Stimulated activated CD4-positive, alpha-beta T cell treated with anti-CD3 and anti-CD28 coated beads, TNF-alpha, amount 100 ng/mL, for 24 hours (primary cell): ENCODE data around the gene FAM222A.

ENCODE experiments used
- DNase-seq, 3 experiments: peaks; one replicate each; pipeline ENCODE4 v3.0.0-alpha.2; 2020; ENCODE audit warnings: low read depth in 3 of 3

The FAM222A gene

DNA sequence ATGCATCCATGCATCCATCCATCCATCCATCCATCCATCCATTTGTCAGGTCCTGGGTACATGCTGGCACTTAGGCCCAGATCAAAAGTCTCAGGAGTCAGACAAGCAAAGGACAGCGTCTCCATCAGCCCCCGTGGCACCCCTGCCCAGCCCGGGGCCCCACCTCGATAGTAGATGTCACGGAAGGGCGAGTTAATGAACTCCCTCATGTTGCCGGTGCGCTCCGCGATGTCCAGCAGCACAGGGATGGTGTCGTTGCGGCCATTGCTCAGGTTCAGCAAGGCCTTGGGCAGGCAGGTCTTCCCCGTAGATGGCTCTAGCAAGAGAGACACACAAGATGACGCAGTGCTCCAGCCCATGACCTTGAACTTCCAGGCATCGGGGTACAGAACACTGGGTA, 89.2 kb downstream of the FAM222A start:
- no peak for DNase-seq

DNA sequence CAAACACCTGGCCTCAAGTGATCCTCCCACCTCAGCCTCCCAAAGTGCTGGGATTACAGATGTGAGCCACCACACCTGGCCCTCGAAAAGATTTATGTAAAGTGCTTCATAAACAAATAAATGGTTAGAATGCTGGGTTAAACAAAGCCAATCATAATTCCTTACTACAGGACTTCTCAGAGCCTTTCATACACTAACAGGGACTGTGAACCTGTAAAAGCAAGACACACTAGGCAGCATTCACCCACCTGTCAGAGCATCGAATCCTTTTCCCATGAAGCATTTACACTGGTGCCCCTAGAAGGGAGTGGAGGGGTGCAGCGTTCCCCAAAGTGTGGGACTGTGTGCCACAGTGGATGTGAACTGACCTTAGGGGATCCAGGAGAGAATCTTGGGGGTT, 90.1 kb downstream of the FAM222A start:
- DNase-seq: no peak

DNA sequence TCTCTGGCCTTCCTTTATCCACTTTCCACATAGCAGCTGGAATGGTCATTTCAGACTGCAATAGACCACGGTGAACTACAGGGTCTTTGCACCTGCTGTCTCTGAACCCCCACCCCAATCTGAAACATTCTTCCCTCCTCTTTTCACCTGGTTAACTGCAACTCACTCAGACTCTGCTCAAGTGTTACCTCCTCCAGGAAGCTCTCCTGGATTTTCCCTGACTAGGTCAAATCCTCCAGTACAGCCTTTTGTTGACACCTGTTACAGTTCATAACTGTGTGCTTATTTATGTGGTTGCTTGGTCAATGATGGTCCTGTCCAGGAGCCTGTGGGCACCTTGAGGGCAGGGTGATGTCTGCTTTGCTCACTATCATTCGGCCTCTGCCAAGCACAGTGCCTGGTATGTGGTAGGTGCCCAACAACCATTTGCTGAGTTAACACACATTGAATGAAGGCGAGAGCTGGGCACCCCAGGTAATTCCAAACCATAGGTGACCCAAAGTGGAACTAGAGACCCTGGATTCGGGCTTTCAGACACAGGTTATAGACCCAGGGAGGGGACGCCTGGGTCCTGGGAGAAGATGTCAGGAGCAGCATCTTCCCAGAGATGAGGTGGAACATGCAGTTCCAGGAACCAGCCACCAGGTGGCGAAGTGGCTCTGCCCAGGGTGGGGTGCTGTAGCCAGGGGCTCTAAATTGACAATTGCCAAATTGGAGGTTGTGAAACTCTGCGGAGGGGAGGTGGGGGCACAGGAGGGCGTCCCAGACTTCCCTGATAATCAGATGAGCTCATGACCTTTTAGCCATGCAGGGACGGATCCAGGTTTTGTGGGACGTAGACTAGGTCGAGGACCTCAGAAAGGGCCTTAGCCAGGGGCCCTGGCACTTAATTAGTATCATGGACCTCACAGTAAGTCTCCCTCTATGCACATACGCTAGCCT, 91.5 kb downstream of the FAM222A start:
- peak; percentile 36 to 66 (median 40) for DNase-seq

DNA sequence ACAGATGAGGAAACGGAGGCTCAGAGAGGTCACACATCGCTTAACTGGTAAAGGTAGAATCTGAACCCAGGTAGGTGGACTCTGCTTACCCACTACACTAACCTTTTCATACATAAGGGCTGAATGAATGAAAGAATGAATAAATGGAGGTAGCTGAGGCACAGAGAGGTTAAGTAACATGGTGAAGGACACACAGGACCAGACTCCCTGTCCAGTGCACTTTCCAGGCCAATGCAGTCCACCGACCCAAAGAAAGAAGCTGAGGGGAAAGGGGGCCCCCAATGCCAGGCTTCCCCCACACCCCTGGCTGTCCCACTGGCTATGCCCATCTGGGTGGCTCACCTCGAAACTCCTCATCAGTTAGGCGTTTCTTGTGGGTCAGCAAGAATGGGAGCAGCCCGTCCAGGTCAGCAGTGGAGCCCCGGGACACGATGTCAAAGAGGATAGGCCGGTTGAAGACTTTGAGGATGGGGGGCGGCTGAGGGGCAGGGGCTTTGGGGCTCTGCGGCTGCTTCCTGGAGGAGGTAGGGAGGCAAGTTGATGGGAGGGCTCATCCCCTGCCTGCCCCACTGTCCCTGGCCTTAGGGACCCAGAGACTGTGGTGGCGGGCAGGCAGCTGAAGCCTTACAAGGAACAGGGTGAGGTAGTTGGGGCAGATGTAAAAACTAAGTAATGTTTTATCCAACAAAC, 94.5 kb downstream of the FAM222A start:
- no peak for DNase-seq

DNA sequence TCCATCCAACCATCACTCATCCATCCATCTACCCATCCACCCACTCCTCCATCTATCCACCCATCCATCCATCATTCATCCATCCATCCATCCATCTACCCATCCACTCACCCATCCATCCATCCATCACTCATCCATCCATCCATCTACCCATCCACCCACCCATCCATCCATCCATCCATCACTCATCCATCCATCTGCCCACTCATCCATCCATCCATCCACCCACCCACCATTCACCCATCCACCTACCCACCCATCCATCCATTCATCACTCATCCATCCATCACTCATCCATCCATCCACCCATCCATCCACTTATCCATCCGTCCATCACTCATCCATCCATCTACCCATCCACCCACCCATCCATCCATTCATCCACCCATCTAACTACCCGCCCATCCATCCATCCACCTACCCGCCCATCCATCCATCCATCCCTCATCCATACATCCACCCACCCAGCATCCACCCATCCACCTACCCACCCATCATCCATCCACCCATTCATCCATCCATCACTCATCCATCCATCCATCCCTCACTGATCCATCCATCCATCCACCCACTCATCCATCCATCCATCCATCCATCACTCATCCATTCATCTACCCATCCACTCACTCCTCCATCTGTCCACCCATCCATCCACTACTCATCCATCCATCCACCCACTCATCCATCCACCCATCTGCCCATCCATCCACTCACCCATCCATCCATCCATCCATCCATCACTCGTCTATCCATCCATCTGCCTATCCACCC, 95.4 kb downstream of the FAM222A start:
- no peak for DNase-seq

DNA sequence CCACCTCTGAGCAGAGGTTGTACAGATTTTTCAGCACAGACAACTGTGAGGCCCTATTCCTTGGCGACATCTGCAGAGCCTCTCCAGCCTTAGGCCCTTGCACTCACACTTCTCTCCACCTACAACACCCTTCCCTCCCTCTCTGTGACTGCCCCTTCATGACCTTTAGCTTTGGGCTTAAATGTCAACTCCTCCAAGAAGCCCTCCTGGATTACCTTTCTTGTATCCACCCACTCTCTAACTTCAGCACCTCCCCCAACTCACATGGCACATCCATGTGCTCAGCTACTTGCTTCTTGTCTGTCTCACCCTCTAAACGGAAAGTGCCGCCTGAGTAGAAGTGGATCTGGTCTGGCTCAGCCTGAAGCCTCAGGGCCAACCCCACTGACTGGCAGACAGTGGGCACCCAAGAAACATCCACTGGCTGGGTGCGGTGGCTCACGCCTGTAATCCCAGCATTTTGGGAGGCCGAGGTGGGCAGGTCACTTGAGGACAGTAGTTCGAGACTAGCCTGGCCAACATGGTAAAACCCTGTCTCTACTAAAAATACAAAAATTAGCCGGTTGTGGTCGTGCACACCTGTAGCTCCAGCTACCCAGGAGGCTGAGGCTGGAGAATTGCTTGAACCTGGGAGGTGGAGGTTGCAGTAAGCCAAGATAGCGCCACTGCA, 97.5 kb downstream of the FAM222A start:
- DNase-seq: no peak

DNA sequence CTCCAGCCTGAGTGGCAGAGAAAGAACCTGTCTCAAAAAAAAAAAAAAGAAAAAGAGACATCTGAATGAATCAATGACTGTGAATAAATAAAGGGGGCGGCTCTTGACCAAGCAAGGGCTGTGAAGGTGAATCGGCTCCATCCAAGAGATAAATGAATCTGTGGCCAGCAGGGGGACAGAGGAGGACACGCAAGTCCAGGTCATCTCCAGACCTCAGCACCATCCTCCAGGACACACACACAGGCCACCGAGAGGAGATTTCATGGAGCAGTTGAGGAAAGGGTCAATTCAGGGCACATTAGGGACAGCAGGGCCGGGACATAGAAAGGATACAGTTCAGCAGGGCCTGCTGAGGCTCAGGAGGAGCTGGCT, 98.0 kb downstream of the FAM222A start:
- DNase-seq: no peak

DNA sequence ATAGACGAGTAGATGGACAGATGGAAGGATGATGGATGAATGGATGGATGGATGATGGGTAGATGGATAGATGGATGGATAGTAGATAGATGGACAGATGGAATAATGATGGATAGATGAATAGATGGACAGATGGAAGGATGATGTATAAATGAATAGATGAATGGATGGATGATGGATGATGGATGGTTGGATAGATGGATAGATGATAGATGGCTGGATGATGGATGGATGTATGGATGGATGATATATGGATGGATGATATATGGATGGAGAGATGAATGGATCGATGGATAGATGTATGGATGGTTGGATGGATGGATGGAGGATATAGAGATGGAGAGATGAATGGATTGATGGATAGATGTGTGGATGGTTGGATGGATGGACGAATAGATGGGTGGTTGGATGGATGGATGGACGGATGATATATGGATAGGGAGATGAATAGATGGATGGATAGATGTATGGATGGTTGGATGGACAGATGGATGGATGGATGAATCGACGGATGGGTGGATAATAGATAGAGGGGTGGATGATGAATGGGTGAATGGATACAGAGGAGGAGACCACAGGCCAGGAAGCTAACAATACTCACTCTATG, 100.3 kb downstream of the FAM222A start:
- no peak for DNase-seq

DNA sequence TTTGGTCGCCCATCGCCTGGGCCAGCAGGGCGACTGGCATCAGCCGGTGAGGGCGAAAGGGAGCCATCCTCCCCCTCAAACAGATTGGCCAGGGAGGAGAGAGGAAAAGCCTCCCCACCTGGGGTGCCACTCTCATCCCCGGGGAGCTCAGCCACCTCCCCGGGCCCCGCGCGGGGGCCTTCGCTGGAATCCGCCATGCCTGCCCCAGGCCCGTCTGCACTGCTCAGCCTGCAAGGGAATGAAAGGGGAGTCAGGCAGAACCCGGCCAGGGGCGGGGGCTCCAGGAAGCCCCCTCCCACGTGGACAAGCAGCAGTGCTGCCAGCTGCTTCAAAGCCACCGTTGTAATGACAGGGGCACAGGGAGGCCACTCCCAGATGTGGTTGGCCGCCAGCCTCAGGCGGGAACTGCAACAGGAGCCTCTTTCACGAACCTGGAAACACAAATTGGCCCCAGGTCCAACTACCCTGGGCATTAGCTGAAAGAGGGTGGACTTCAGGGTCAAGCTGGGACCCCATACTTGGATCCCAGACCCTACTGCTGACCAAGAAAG, 101.0 kb downstream of the FAM222A start:
- no peak for DNase-seq

DNA sequence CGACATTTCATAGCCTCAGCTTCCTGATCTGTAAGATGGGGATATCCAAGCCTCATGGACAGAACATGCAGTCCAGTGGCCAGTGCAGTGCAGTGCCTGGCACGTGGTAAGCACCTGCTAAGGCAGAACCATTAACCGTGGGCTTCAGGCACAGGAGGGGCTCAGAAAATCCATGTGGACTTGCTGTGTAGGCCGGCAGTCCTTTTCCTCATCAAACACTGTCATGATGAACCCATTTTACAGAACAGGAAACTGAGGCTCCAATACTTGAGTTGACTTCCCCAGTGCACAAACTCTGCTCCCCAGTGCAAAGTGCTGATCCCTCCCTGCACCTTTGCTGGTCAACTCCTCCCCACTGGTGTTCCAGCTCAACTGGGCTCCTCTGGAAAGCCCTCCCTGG, 101.6 kb downstream of the FAM222A start:
- DNase-seq: no peak

DNA sequence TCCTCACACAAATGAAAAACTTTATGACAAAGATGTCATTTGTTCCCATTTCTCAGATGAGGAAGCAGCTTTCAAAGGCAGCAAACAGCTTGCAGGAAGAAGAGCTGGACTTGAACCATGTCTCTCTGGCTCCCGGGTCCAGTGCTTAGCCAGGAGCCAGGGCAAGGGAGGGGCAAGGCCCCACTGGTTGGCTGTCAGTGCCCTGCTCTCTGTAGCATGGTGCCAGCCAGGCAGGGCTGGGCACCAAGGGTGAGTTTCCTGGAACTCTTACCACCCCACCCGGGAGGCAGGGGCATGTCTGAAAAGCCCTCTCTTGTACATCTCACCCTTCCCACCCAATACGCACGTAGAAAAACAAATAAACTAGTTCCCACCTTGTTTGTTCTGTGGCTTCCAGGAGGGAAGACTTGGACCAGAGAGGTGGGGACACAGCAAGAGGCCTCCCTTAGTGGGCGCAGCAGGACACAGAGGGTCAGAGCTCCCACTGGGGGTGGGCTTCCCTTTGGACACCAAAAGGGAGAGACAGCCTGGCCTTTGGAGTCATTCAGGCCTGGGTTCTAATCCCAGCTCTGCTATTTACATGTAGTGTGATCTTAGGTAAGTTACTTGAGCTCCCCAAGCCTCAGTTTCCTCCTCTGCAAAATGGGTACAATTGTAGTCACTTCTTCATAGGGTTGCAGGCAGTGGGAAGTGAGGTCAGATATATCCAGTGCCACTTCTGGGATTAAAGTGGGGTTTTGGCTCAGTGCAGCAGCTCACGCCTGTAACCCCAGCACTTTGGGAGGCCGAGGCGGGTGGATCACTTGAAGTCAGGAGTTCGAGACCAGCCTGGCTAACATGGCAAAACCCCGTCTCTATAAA, 102.4 kb downstream of the FAM222A start:
- DNase-seq: no peak

DNA sequence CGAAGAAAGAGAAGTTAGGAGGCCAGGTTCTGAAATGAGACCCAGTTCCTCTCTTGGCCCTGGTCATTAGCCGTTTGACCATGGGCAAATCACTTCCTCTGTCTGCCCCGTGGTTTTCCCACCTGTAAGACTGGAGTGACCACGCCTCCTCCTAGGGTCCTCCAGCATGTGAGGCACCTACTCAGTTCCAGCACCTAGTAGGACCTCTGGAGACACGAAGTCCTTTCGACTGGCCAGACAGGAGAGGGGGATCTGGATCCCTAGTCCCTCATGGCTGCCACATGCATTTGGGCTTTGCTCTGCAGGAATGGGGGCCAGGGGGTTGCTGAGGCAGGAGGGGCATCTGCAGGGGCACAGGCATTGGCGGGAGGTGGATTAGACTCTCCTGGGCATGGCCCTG, 103.2 kb downstream of the FAM222A start:
- DNase-seq: no peak

DNA sequence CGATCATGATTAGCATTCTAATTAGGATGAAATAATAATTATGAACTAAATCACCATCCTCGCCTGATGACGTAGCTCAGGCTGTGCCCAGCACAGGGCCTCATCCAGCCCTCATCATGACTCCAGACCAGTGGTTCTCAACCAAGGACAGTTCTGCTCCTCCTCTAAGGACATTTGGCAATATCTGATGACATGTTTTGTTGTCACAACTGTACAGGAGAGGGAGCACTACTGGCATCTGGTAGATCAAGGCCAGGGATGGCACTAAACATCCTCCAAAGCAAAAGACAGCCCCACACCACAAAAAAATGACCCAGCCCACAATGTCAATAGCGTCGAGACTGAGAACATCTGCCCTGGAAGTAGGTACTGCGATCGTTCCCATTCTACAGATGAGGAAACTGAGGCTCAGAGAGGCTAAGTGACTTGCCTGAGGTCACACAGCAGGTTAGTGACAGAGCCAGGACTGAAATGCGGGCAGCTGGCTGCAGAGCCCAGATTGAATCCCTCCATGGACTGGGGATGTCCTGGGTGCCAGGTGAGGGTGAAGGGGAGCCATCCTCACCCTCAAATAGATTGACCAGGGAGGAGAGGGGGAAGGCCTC, 104.1 kb downstream of the FAM222A start:
- DNase-seq: no peak

DNA sequence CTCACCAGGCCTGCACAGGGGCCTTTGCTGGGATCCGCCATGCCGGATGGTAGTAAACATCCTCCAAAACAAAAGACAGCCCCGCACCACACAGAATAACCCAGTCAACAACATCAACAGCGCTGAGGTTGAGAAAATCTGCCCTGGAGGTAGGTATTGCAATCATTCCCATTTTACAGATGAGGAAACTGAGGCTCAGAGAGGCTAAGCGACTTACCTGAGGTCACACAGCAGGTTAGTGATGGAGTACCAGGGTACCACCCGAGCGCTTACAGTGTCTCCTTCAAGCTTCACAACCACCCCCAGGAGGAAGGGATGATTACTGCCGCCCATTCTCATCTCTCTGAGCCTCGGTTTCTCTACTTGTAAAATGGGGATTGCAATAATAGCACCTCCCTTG, 104.6 kb downstream of the FAM222A start:
- no peak for DNase-seq

DNA sequence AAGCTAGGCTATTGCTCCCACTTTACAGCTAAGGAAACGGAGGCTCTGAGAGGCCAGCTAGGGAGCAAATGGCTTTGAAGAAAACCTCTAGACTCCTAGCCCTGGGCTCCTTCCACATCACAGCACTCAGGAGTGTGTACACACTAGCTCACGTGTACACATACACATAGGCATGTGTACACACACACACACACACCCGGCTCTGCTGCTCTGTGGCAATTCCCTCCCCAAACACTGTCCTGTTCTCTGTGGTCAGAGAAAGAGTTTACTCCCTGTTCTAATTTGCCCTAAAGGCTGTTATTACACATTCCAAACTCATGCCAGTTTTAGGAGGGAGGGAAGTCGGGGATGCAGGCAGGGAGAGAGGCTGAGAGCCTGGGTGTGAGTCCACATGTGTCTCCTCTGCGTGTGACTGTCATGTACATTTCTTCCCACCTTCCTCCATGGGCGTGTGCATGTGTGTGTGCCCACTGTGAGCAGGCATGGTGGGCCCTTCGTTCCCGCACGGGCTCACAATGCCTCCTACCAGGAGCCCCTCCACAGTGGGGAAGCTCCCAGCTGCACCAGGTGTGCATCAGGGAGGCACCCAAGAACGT, 105.4 kb downstream of the FAM222A start:
- no peak for DNase-seq
